Smooth muscle cell (in vitro differentiated cells): ENCODE data around the gene SHANK1. TPM values are rescaled to one million over a fixed set of nuclear protein-coding genes. Genes with fewer than 3 reads are reported as not detected.

Experiments used
- DNase-seq: peaks from one replicate; lab custom pipeline; 2025; ENCODE audit not compliant: unreplicated experiment; lab: John Stamatoyannopoulos, UW
- H2AFZ ChIP-seq: fragments of 200-600 bp; sonication (generic); 2 replicates; pipeline ENCODE4 v1.6.0; 2016; ENCODE audit warnings: antibody characterized with exemption, low read depth, mild to moderate bottlenecking
- H3F3A ChIP-seq: fragments of 200-600 bp; sonication (generic); 2 replicates; pipeline ENCODE4 v1.6.0; 2017; ENCODE audit warnings: antibody characterized with exemption, low read depth
- H3K27ac ChIP-seq: fragments of 200-600 bp; sonication (generic); 2 replicates; pipeline ENCODE4 v1.5.1; 2016; ENCODE audit warnings: low read depth, mild to moderate bottlenecking
- H3K27me3 ChIP-seq: fragments of 200-600 bp; sonication (generic); 2 replicates; pipeline ENCODE4 v1.6.1; 2016; ENCODE audit warnings: low read depth, mild to moderate bottlenecking
- H3K36me3 ChIP-seq: fragments of 200-600 bp; sonication (generic); 2 replicates; pipeline ENCODE4 v1.5.1; 2016; ENCODE audit warnings: low read depth
- H3K4me1 ChIP-seq: fragments of 200-600 bp; sonication (generic); 2 replicates; pipeline ENCODE4 v1.5.1; 2016; ENCODE audit warnings: low read depth
- H3K4me2 ChIP-seq: fragments of 200-600 bp; sonication (generic); 2 replicates; pipeline ENCODE4 v1.6.0; 2016; ENCODE audit warnings: mild to moderate bottlenecking
- H3K4me3 ChIP-seq: fragments of 200-600 bp; sonication (generic); 2 replicates; pipeline ENCODE4 v1.5.1; 2016; ENCODE audit warnings: mild to moderate bottlenecking
- H3K79me2 ChIP-seq: fragments of 200-600 bp; sonication (generic); 2 replicates; pipeline ENCODE4 v1.6.0; 2016; ENCODE audit warnings: low read depth, mild to moderate bottlenecking
- H3K9ac ChIP-seq: fragments of 200-600 bp; sonication (generic); 2 replicates; pipeline ENCODE4 v1.6.0; 2016; ENCODE audit warnings: low read depth
- H3K9me3 ChIP-seq: fragments of 200-600 bp; sonication (generic); replicated peaks from 2 replicates; pipeline ENCODE4 v1.5.1; 2016; ENCODE audit warnings: low read depth
- H4K20me1 ChIP-seq: fragments of 200-600 bp; sonication (generic); 2 replicates; pipeline ENCODE4 v1.6.0; 2016; ENCODE audit warnings: low read depth
- WGBS: methylation state at CpG from one replicate; pipeline ENCODE4 v1.1.7; 2016; ENCODE audit warnings: low lambda C conversion rate; 5-methylcytosine and 5-hydroxymethylcytosine counted together
- polyA plus RNA-seq: library from polyadenylated mRNA; unstranded; fragments of >200 nt; fragmentation: Nextera tagmentation; extraction: Ambion mirVana; gene quantifications from 2 replicates; pipeline ENCODE4 v1.2.1, GENCODE V29; 2016
- total RNA-seq: library from RNA; depleted of rRNA; stranded (reverse); fragments of >200 nt; gene quantifications from 2 replicates; pipeline ENCODE4 v1.2.3, GENCODE V29; 2014
- TF ChIP-seq, protein P1 (sequence below): fragments of 200-600 bp; sonication (generic); IDR thresholded peaks from 2 replicates; pipeline ENCODE4 v1.5.1; 2017; ENCODE audit warnings: borderline replicate concordance, mild to moderate bottlenecking, antibody characterized with exemption; ENCODE audit not compliant: insufficient read depth, poor library complexity, severe bottlenecking

SHANK1 gene
- total and polyA plus RNA-seq, 2 experiments from 2014 or later, result 1.0 to 4.1 TPM

DNA sequence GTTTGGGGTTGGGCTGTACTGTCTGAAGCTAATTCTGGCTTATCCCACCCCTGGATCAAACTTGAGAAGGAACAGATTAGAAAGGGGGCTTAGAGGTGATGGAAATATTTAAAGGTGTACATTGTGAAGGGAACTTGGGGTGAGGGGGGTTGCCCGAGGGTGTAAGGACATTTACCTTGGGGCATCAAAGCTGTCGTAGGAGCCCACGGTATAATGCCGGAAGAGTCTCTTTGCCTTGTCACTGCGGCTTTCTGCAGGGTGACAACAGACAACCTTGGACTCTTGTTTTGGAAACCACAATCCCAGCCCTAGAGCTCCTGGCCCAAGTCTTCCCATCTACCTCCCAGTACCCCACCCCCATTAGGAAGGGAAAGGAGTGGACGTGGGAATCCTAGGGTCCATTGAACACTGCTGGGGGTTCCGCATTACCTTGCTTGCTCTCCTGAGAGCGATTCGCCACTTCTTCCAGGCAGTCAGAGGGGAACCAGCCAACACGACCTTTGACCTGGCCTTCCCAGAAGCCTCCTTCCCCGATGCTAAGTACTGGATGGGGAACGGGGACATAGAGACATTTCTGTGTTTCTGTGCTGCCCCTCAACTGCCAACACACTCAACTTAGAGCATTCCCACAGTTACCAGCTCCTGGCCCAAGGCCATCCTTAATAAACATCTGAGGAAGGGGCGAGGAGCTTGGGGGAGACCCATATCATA is 22.0 kb downstream of the SHANK1 start:
- peaks cover 15% of the 10 kb centered on the region for H4K20me1 ChIP-seq
- no peaks in the 10 kb centered on the region for H3K79me2 ChIP-seq
- 73% methylated on average over 13 of the region's 13 CpGs for WGBS

DNA sequence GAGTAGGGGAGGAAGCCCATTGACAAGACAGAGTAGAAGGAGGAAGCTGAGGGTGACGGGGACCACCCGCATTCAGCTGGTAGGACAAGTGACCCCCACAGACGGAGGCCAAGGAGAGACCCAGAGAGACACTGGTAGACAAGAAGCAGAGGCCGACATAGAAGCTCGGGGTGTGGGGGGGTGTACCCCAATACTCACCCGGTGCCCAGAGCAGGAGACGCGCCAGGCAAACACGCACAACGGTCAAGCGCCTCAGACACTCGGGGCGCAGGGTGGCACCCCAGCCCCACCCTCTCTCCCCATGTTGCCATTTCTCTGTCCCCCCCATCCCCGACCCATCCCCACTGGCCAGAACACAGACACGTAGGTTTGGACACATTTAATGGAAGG is 23.5 kb downstream of the SHANK1 start:
- no peaks in the 10 kb centered on the region for H3K79me2 ChIP-seq
- H3K27me3 ChIP-seq, result peaks cover 85% of the 10 kb centered on the region
- H2AFZ ChIP-seq, result no peak overlapping the region
- no peaks in the 10 kb centered on the region for H3K4me1 ChIP-seq
- no peaks in the 10 kb centered on the region for H3K9me3 ChIP-seq
- no peaks in the 10 kb centered on the region for H3F3A ChIP-seq
- WGBS, result 71% methylated on average over 13 of the region's 15 CpGs
- H3K36me3 ChIP-seq, result no peaks in the 10 kb centered on the region
- TF ChIP-seq, protein P1, sequence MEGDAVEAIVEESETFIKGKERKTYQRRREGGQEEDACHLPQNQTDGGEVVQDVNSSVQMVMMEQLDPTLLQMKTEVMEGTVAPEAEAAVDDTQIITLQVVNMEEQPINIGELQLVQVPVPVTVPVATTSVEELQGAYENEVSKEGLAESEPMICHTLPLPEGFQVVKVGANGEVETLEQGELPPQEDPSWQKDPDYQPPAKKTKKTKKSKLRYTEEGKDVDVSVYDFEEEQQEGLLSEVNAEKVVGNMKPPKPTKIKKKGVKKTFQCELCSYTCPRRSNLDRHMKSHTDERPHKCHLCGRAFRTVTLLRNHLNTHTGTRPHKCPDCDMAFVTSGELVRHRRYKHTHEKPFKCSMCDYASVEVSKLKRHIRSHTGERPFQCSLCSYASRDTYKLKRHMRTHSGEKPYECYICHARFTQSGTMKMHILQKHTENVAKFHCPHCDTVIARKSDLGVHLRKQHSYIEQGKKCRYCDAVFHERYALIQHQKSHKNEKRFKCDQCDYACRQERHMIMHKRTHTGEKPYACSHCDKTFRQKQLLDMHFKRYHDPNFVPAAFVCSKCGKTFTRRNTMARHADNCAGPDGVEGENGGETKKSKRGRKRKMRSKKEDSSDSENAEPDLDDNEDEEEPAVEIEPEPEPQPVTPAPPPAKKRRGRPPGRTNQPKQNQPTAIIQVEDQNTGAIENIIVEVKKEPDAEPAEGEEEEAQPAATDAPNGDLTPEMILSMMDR, result no peak
- no peak overlapping the region for H3K9ac ChIP-seq
- no peak overlapping the region for H3K27ac ChIP-seq
- H4K20me1 ChIP-seq, result peaks cover 15% of the 10 kb centered on the region
- H3K4me2 ChIP-seq, result no peak overlapping the region
- H3K4me3 ChIP-seq, result no peak overlapping the region
- no peak for DNase-seq

More for the DNA sequence above, 22.0 kb downstream of the SHANK1 start:
- Histone ChIP-seq H3K9ac (no peak overlapping the region), H3K36me3 (no peaks in the 10 kb centered on the region), H3K9me3 (no peaks in the 10 kb centered on the region), H3K4me2 (no peak overlapping the region), H3K27me3 (peaks cover 70% of the 10 kb centered on the region), H3K27ac (no peak overlapping the region), H3K4me3 (no peak overlapping the region), H3F3A (no peaks in the 10 kb centered on the region), H3K4me1 (no peaks in the 10 kb centered on the region), H2AFZ (no peak overlapping the region)
- TF ChIP-seq, protein P1, result no peak
- no peak for DNase-seq

DNA sequence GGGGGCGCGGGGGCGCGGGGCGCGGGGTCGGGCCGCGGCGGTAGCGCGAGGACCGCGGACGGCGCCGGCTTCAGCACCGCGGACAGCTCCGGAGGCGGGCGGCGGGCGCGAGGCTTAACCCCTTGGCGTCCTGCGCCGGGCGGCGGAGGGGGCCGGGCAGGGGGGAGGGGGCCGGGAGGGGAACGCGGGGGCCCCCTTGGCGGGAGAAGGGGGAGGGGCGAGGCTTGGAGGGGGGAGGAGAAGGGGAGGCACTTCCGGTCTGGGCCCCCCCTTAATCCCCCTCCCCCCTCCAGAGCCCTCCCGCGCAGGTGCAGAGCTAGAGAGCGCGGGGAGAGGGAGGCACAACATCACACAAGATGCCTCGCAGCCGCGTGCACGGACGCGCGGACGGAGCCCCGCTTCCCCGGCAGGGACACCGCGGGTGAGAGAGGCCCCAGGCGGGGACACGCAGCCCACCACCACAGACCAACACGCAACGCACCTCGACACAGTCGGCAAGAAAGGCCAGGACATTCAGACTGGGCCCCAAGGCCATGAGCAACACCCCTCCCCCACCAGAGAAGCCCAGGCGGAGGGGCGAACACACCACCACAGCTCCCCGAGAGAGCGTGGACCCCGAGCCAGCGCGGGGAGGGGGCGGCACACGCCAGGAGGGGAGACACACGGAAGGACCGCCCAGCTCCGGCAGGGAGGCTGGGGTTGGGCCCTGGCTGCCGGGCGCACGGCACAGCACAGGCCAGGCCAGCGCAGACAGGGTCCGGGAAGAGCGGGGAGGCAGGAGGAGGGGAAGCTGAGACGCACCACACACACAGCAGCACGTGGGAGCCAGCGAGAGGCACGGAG is 24.1 kb downstream of the SHANK1 start:
- H3F3A ChIP-seq, result no peaks in the 10 kb centered on the region
- 10% methylated on average over 40 of the region's 81 CpGs for WGBS
- H3K4me1 ChIP-seq, result no peaks in the 10 kb centered on the region
- no peaks in the 10 kb centered on the region for H3K79me2 ChIP-seq
- H3K4me3 ChIP-seq, result no peak overlapping the region
- H3K36me3 ChIP-seq, result no peaks in the 10 kb centered on the region
- DNase-seq, result no peak
- peaks cover 15% of the 10 kb centered on the region for H4K20me1 ChIP-seq
- H2AFZ ChIP-seq, result no peak overlapping the region
- TF ChIP-seq, protein P1, result no peak
- no peak overlapping the region for H3K9ac ChIP-seq
- peaks cover 86% of the 10 kb centered on the region for H3K27me3 ChIP-seq
- H3K9me3 ChIP-seq, result no peaks in the 10 kb centered on the region
- H3K27ac ChIP-seq, result no peak overlapping the region
- no peak overlapping the region for H3K4me2 ChIP-seq
